K562 (cell line): ENCODE data around the gene ZNF143. TPM values are rescaled to one million over a fixed set of nuclear protein-coding genes. Genes with fewer than 3 reads are reported as not detected.
A peak's percentile ranks its signal among the peaks of the same experiment; 100 is the strongest.

ENCODE experiments used
- BHLHE40 ChIP-seq: IDR thresholded peaks from 2 replicates; pipeline ENCODE4 v1.6.1; 2011; ENCODE audit warnings: low read length, improper control_type of control experiment
- CBFA2T3 ChIP-seq: fragments of 450-650 bp; IDR thresholded peaks from 2 replicates; pipeline ENCODE4 v1.6.1; 2017
- CBX5 ChIP-seq: IDR thresholded peaks from 2 replicates; pipeline ENCODE4 v1.6.1; 2014; ENCODE audit warnings: low read depth, borderline replicate concordance
- CEBPB ChIP-seq: fragments of 450-650 bp; IDR thresholded peaks from 2 replicates; pipeline ENCODE4 v1.6.1; 2016; ENCODE audit warnings: missing genetic modification characterization, missing compliant biosample characterization
- KAT2B ChIP-seq: IDR thresholded peaks from one replicate; pipeline ENCODE4 v1.6.1; 2012; ENCODE audit warnings: low read depth, mild to moderate bottlenecking, control low read depth, inconsistent platforms, low read length, moderate library complexity
- PRMT5 ChIP-seq: sonication (generic); formaldehyde crosslinking; IDR thresholded peaks from 2 replicates; pipeline ENCODE4 v1.5.0; 2020; ENCODE audit warnings: missing genetic modification reagents
- ZFP36 ChIP-seq: fragments of 150-350 bp; IDR thresholded peaks from 2 replicates; pipeline ENCODE4 v1.6.1; 2018; ENCODE audit warnings: low read length, low read depth; ENCODE audit not compliant: partially characterized antibody
- ZNF592 ChIP-seq: fragments of 450-650 bp; IDR thresholded peaks from 2 replicates; pipeline ENCODE4 v1.6.1; 2017; ENCODE audit warnings: antibody characterized with exemption, mild to moderate bottlenecking
- polyA plus RNA-seq, 8 experiments: library from polyadenylated mRNA; depleted of rRNA in 4 of 8; stranded (reverse) in 5 of 8; unstranded in 3 of 8; fragments of >200 nt; fragmentation: Nextera tagmentation in 2 of 8; fragmentation: Illumina TruSeq in 1 of 8; extraction: Ambion mirVana in 2 of 8; extraction: Trizol in 1 of 8; gene quantifications; 2 replicates each; pipeline versions ENCODE4 v1.2.1 to v1.2.3, GENCODE V29; 2011 to 2014; ENCODE audit warnings: inconsistent platforms in 1 of 8, missing spikeins in 1 of 8
- total RNA-seq, 7 experiments: library from RNA; depleted of rRNA in 6 of 7; stranded (reverse); fragments of >200 nt in 6 of 7; fragmentation: Illumina TruSeq in 2 of 7; extraction: Trizol in 2 of 7; gene quantifications; 2 replicates each; pipeline versions ENCODE4 v1.2.1 to v1.2.3, GENCODE V29; 2011 to 2021; ENCODE audit warnings: low replicate concordance in 1 of 7
- TF ChIP-seq, protein P1 (sequence below), 2 experiments: fragments of 450-650 bp; formaldehyde crosslinking in 1 of 2; IDR thresholded peaks; 2 replicates each; pipeline versions ENCODE4 v1.4.0 to v1.6.1; 2014 to 2020; ENCODE audit warnings: mild to moderate bottlenecking in 2 of 2, borderline replicate concordance in 1 of 2, low read depth in 1 of 2
- TF ChIP-seq, protein P2 (sequence below): fragments of 250-450 bp; sonication (Bioruptor Pico); IDR thresholded peaks from 2 replicates; pipeline ENCODE4 v1.5.0; 2021
- TF ChIP-seq, protein P3 (sequence below), 2 experiments: fragments of 450-650 bp in 1 of 2; sonication (generic) in 1 of 2; formaldehyde crosslinking in 1 of 2; IDR thresholded peaks in 1 of 2; conservative IDR thresholded peaks in 1 of 2; 2 replicates each; pipeline versions ENCODE4 v1.6.1 to v1.8.1; 2016 to 2023; ENCODE audit warnings: mild to moderate bottlenecking in 2 of 2, moderate library complexity in 2 of 2, inconsistent platforms in 1 of 2, missing genetic modification reagents in 1 of 2

Gene ZNF143
- total and polyA plus RNA-seq, 9 of the 15 experiments (the other 6 are each of a cell fraction or from before 2014, with no cell fraction given): 18.4 to 58.5 (median 27.1) TPM

- no peak for TF ChIP-seq CBX5
- TF ChIP-seq PRMT5: no peak
- 0 out of 2 replicates have a peak, but pooled peaks have one; percentile 40 for TF ChIP-seq ZNF592
- TF ChIP-seq CBFA2T3: no peak
- peak; percentile 25; the same call in 1 of the 2 replicates for TF ChIP-seq BHLHE40
- TF ChIP-seq ZFP36: peak; percentile 0
- TF ChIP-seq KAT2B: no peak
- TF ChIP-seq, protein P1, sequence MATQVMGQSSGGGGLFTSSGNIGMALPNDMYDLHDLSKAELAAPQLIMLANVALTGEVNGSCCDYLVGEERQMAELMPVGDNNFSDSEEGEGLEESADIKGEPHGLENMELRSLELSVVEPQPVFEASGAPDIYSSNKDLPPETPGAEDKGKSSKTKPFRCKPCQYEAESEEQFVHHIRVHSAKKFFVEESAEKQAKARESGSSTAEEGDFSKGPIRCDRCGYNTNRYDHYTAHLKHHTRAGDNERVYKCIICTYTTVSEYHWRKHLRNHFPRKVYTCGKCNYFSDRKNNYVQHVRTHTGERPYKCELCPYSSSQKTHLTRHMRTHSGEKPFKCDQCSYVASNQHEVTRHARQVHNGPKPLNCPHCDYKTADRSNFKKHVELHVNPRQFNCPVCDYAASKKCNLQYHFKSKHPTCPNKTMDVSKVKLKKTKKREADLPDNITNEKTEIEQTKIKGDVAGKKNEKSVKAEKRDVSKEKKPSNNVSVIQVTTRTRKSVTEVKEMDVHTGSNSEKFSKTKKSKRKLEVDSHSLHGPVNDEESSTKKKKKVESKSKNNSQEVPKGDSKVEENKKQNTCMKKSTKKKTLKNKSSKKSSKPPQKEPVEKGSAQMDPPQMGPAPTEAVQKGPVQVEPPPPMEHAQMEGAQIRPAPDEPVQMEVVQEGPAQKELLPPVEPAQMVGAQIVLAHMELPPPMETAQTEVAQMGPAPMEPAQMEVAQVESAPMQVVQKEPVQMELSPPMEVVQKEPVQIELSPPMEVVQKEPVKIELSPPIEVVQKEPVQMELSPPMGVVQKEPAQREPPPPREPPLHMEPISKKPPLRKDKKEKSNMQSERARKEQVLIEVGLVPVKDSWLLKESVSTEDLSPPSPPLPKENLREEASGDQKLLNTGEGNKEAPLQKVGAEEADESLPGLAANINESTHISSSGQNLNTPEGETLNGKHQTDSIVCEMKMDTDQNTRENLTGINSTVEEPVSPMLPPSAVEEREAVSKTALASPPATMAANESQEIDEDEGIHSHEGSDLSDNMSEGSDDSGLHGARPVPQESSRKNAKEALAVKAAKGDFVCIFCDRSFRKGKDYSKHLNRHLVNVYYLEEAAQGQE (IDR thresholded peaks at IDR 0.05; ENCODE audit: borderline replicate concordance): peak; percentile 87
- TF ChIP-seq, protein P1 (CRISPR knock-in tag; IDR thresholded peaks at IDR 0.05; ENCODE audit: low read depth): no peak
- TF ChIP-seq, protein P2, sequence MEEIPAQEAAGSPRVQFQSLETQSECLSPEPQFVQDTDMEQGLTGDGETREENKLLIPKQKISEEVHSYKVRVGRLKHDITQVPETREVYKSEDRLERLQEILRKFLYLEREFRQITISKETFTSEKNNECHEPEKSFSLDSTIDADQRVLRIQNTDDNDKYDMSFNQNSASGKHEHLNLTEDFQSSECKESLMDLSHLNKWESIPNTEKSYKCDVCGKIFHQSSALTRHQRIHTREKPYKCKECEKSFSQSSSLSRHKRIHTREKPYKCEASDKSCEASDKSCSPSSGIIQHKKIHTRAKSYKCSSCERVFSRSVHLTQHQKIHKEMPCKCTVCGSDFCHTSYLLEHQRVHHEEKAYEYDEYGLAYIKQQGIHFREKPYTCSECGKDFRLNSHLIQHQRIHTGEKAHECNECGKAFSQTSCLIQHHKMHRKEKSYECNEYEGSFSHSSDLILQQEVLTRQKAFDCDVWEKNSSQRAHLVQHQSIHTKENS: no peak
- TF ChIP-seq CEBPB (tag): peak; percentile 83
- TF ChIP-seq, protein P3, sequence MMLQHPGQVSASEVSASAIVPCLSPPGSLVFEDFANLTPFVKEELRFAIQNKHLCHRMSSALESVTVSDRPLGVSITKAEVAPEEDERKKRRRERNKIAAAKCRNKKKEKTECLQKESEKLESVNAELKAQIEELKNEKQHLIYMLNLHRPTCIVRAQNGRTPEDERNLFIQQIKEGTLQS (IDR thresholded peaks at IDR 0.05): no peak
- TF ChIP-seq, protein P3 (CRISPR knock-in tag; conservative IDR thresholded peaks at IDR 0.05): peak; percentile 64; the same call in 1 of the 2 replicates
Observed at GRCh38 chr11:9535189-9535781, 74.5 kb downstream of the ZNF143 start (continued).
